ENCODE measurements around the gene SERPINC1. TPM values are rescaled to one million over a fixed set of nuclear protein-coding genes. Genes with fewer than 3 reads are reported as not detected.

The SERPINC1 gene
- total and polyA plus RNA-seq, 2 of the 8 experiments (the other 6 are each of a cell fraction or from before 2014, with no cell fraction given): 0.08 TPM; not detected in 1

GRCh38 chr1:173866413-173867115, 50.6 kb downstream of the SERPINC1 start:
- H2BK120ac ChIP-seq (replicated peaks; ENCODE audit: low read depth, low read length): no peak overlapping the region
- peak overlapping the region; percentile 90 to 100 (median 92) for H3K4me3 ChIP-seq (ENCODE audit: extremely low read depth in 1 of 4, insufficient read depth in 2 of 4, low read depth in 3 of 4, low read length in 4 of 4)
- H3K4ac ChIP-seq (replicated peaks; ENCODE audit: insufficient read length, low read depth, low read length): peak overlapping the region; percentile 44
- no peak overlapping the region for H4K91ac ChIP-seq (replicated peaks; ENCODE audit: insufficient read length, low read length)
- H3K9me3 ChIP-seq (ENCODE audit: insufficient read depth in 2 of 2, low read depth in 1 of 2, low read length in 1 of 2): no peaks in the 10 kb centered on the region
- peak overlapping the region; percentile 97 to 99 (median 97) for H3K9ac ChIP-seq (replicated peaks in 1 of 4; ENCODE audit: extremely low read depth in 1 of 4, low read depth in 3 of 4, low read length in 3 of 4)
- H3K79me2 ChIP-seq (ENCODE audit: control insufficient read depth in 1 of 2, insufficient read depth in 2 of 2, low read length in 2 of 2): peaks cover 0 to 50% of the 10 kb centered on the region in 2 experiments; a peak in 3 of 4 replicates
- FAIRE-seq (no peak), DNase-seq (ENCODE audit: low read depth in 1 of 2, low spot score in 2 of 2) (no peak)
- peaks cover 29 to 59% (median 44%) of the 10 kb centered on the region in 4 experiments for H3K36me3 ChIP-seq (ENCODE audit: control insufficient read depth in 2 of 4, insufficient read depth in 4 of 4, low read length in 3 of 4)
- TF ChIP-seq KDM5A (IDR thresholded peaks at IDR 0.05; ENCODE audit: low read length) (no peak), TAF7 (optimal IDR thresholded peaks at IDR 0.05; ENCODE audit: borderline replicate concordance, low read depth, low read length) (peak; percentile 16), POLR2A (IDR thresholded peaks at IDR 0.05; ENCODE audit: control extremely low read depth in 1 of 2, low read depth in 2 of 2, low read length in 2 of 2) (peak in 1 of 2 experiments; percentile 37; a peak in 2 of 3 replicates), POLR2AphosphoS5 (IDR thresholded peaks at IDR 0.05; ENCODE audit: low read depth, low read length) (peak; percentile 59; the same call in 1 of the 2 replicates), SIX5 (IDR thresholded peaks at IDR 0.05; ENCODE audit: low read depth, low read length) (no peak), ZNF274 (IDR thresholded peaks at IDR 0.05; ENCODE audit: borderline replicate concordance, extremely low read depth, low read length) (no peak)
- peaks cover 7 to 11% of the 10 kb centered on the region in 2 experiments for H4K20me1 ChIP-seq (replicated peaks in 1 of 2; ENCODE audit: control insufficient read depth in 1 of 2, insufficient read depth in 2 of 2, low read length in 2 of 2)
- peak overlapping the region; percentile 42 for H3K56ac ChIP-seq (replicated peaks; ENCODE audit: insufficient read length, low read depth, low read length)
- no peaks in the 10 kb centered on the region; the same call in 1 of the 2 replicates for H3K79me1 ChIP-seq (ENCODE audit: low read depth, low read length)
- H2BK15ac ChIP-seq (ENCODE audit: low read length): no peak overlapping the region
- H2BK20ac ChIP-seq (ENCODE audit: low read length): no peak overlapping the region
- no peak overlapping the region for H2BK12ac ChIP-seq (ENCODE audit: low read depth, low read length)
- WGBS, 2 experiments (ENCODE audit: extremely low coverage in 1 of 2, insufficient coverage in 1 of 2, insufficient read length in 1 of 2, insufficient replicate concordance in 2 of 2, low coverage in 1 of 2, low lambda C conversion rate in 2 of 2, missing lambda C conversion rate in 1 of 2): 0% methylated on average over 2 of the region's 2 CpGs; no CpG with 5 or more reads in 1 of the 2 experiments
- H3K4me2 ChIP-seq (ENCODE audit: insufficient read depth in 1 of 2, low read depth in 2 of 2, low read length in 2 of 2): peak overlapping the region; percentile 68 to 95
- CTCF ChIA-PET (ENCODE audit: partially characterized antibody): no interaction called here
- H4K8ac ChIP-seq (ENCODE audit: extremely low read depth, insufficient read depth, low read length): no peak overlapping the region
- H3K27ac ChIP-seq (ENCODE audit: low read depth, low read length): peak overlapping the region; percentile 92
- no peak overlapping the region for H2AK5ac ChIP-seq (ENCODE audit: low read depth, low read length)
- H3K23ac ChIP-seq (ENCODE audit: insufficient read length): no peak overlapping the region
- no peak overlapping the region for H3K18ac ChIP-seq (ENCODE audit: extremely low read depth, low read length)
- peaks cover 3% of the 10 kb centered on the region for H3K23me2 ChIP-seq (ENCODE audit: low read depth, low read length)
- H3K4me1 ChIP-seq (replicated peaks in 1 of 4; ENCODE audit: control insufficient read depth in 3 of 4, insufficient read depth in 4 of 4, low read length in 3 of 4): peaks cover 2 to 10% (median 4%) of the 10 kb centered on the region in 4 experiments; a peak in 5 of 7 replicates
- POLR2A ChIA-PET (ENCODE audit: partially characterized antibody): interaction anchor here (0.9 to 13.3 kb wide), 19 partner anchors 10 to 373 kb away, joined by 3 to 475 read pairs (median 13); partner anchors contain the start of genes CENPL, DARS2 and RC3H1
- no peak overlapping the region for H3K14ac ChIP-seq (ENCODE audit: insufficient read length)
- peak overlapping the region; percentile 98 for H2BK5ac ChIP-seq (ENCODE audit: low read depth, low read length)
- H3K27me3 ChIP-seq (replicated peaks in 1 of 4; ENCODE audit: control insufficient read depth in 3 of 4, extremely low read depth in 1 of 4, insufficient read depth in 3 of 4, low read length in 3 of 4): no peaks in the 10 kb centered on the region
- no peak overlapping the region for H2AFZ ChIP-seq (ENCODE audit: low read length)
- peak overlapping the region; percentile 60 for H4K5ac ChIP-seq (ENCODE audit: insufficient read length, low read depth, low read length)

Measured in H1 (cell line).